Ascending aorta (tissue), 2 donors: ENCODE data around the gene LILRA1. TPM values are rescaled to one million over a fixed set of nuclear protein-coding genes. Genes with fewer than 3 reads are reported as not detected.

Experiments
- DNase-seq, 2 donors: peaks; one replicate each; pipeline ENCODE4 v3.0.0-alpha.2; 2019; ENCODE audit warnings: low spot score in 2 of 2
- H3K27ac ChIP-seq, 2 donors: fragments of 200-600 bp; sonication (generic); one replicate each; pipeline ENCODE4 v1.5.1; 2016 to 2017; ENCODE audit warnings: mild to moderate bottlenecking in 1 of 2
- H3K27me3 ChIP-seq: fragments of 200-600 bp; sonication (generic); one replicate; pipeline ENCODE4 v1.5.1; 2017
- H3K36me3 ChIP-seq, 2 donors: fragments of 200-600 bp; sonication (generic); one replicate each; pipeline ENCODE4 v1.5.1; 2016
- H3K4me1 ChIP-seq, 2 donors: fragments of 200-600 bp; sonication (generic); one replicate each; pipeline ENCODE4 v1.5.1; 2016 to 2017; ENCODE audit warnings: mild to moderate bottlenecking in 1 of 2
- H3K4me3 ChIP-seq, 2 donors: fragments of 200-600 bp; sonication (generic); one replicate each; pipeline ENCODE4 v1.5.1; 2016 to 2017; ENCODE audit warnings: mild to moderate bottlenecking in 1 of 2
- H3K9me3 ChIP-seq, 2 donors: fragments of 200-600 bp; sonication (generic); one replicate each; pipeline ENCODE4 v1.5.1; 2016
- intact Hi-C: fragments of 100-400 bp; cut with DNase I; formaldehyde crosslinking; loops from one replicate; pipeline ENCODE4 v1.15.1; 2023
- total RNA-seq: library from RNA; depleted of rRNA; stranded (reverse); fragments of >200 nt; gene quantifications from one replicate; pipeline ENCODE4 v1.1.0, GENCODE V29; 2016
- TF ChIP-seq, protein P1 (sequence below), 3 experiments: fragments of 200-600 bp in 2 of 3; fragments of 450-650 bp in 1 of 3; sonication (generic) in 2 of 3; IDR thresholded peaks; one replicate each; pipeline ENCODE4 v1.5.1; 2016 to 2019; ENCODE audit warnings: antibody characterized with exemption in 3 of 3, mild to moderate bottlenecking in 1 of 3, moderate library complexity in 1 of 3

Gene LILRA1
- total RNA-seq, 1 donor from 2014 or later, result not detected

DNA sequence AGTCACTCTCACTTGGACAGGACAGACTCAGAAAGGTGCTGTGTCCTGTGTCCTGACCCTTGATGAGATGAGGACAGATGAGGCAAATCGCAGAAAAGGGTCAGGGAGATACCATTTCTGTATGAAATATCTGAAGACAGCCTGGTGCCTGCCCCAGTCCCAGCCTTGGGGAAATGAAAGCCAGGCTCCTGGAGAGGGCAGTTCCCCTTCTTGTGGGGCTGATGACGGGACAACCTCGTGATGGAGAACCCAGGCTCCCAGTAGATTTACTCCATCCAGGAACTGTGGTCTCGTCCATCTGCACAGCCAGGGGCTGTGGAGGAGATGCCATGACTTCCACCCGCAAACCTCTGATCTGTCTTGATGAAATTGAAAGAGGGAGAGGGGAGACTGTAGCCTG lies 50.6 kb downstream of the LILRA1 start:
- Histone ChIP-seq H3K27ac (no peak overlapping the region), H3K4me1 (no peaks in the 10 kb centered on the region), H3K4me3 (no peak overlapping the region), H3K27me3 (no peaks in the 10 kb centered on the region), H3K9me3 (no peaks in the 10 kb centered on the region), H3K36me3 (no peaks in the 10 kb centered on the region)
- TF ChIP-seq, protein P1, sequence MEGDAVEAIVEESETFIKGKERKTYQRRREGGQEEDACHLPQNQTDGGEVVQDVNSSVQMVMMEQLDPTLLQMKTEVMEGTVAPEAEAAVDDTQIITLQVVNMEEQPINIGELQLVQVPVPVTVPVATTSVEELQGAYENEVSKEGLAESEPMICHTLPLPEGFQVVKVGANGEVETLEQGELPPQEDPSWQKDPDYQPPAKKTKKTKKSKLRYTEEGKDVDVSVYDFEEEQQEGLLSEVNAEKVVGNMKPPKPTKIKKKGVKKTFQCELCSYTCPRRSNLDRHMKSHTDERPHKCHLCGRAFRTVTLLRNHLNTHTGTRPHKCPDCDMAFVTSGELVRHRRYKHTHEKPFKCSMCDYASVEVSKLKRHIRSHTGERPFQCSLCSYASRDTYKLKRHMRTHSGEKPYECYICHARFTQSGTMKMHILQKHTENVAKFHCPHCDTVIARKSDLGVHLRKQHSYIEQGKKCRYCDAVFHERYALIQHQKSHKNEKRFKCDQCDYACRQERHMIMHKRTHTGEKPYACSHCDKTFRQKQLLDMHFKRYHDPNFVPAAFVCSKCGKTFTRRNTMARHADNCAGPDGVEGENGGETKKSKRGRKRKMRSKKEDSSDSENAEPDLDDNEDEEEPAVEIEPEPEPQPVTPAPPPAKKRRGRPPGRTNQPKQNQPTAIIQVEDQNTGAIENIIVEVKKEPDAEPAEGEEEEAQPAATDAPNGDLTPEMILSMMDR (IDR thresholded peaks at IDR 0.05), result no peak
- intact Hi-C loops, result no loop called here
- DNase-seq, result no peak

DNA sequence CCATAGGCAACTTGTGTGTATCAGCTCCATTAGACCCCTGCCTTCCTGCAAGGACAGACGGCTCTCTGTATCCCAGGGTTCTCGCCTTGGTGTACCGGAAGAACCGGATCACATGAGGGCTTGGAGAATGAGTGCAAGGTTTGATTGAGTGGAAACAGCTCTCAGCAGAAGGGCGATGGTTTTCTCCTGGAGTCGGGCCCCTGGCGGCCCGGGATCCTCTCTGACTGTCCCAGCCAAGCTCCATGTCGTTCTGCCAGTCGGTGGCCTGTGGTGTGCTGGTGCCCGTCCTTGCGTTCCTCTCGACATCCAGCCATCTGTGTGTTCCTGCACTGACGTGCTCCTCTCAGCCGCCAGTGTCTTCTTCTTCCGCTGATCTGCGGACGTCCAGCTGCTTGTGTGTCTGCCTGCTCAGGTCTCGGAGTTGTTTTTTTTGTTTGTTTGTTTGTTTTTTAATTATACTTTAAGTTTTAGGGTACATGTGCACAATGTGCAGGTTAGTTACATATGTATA lies 53.0 kb downstream of the LILRA1 start:
- intact Hi-C loops, result no loop called here
- DNase-seq, result no peak
- no peaks in the 10 kb centered on the region for H3K9me3 ChIP-seq
- H3K36me3 ChIP-seq, result no peaks in the 10 kb centered on the region
- TF ChIP-seq, protein P1 (IDR thresholded peaks at IDR 0.05), result no peak
- H3K27ac ChIP-seq, result no peak overlapping the region
- H3K27me3 ChIP-seq, result no peaks in the 10 kb centered on the region
- H3K4me1 ChIP-seq, result no peaks in the 10 kb centered on the region
- H3K4me3 ChIP-seq, result no peak overlapping the region

DNA sequence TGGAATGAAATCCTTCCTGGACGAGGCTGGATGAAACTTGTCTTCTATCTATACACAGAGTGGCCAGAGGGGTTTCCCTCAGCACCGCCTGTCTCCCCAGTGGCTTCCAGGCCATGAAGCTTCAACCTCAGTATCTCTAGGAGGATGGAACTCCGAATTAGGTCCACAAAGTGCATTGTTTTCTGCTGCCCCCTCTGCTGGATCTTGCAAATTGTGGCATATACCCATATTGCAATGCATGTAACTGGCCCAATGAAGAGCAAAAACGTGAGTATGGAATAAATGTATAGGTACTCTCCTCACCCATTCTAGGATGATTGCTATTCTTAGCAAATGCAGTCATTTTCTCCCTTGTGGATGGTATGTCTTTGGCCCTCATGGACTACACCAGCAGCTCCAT lies 54.7 kb downstream of the LILRA1 start:
- Histone ChIP-seq H3K4me3 (no peak overlapping the region), H3K27ac (no peak overlapping the region), H3K36me3 (no peaks in the 10 kb centered on the region), H3K27me3 (no peaks in the 10 kb centered on the region), H3K9me3 (no peaks in the 10 kb centered on the region), H3K4me1 (no peaks in the 10 kb centered on the region)
- TF ChIP-seq, protein P1 (IDR thresholded peaks at IDR 0.05), result no peak
- DNase-seq, result no peak
- intact Hi-C loops, result no loop called here

DNA sequence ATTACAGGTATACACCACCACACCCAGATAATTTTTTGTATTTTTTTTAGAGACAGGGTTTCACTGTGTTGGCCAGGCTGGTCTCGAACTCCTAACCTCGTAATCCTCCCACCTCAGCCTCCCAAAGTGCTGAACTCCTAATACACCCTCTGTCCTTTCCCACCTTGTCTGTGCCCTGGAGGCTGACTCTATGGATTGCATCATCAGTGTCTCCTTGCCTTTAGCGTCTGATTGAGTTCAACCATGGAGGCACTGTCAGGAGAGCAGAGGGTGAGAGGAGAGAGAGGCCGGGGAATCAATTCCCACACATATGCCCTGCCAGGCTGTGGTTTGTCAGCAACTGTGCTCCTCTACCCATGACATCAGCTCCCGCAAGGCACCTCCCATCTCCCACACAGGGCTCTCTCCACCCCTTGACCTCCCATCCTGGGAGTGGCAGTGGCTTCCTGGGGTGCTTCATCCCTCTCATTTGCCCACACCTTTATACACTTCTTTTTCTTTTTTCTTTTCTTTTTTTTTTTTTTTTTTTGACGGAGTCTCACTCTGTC lies 56.8 kb downstream of the LILRA1 start:
- no peak for DNase-seq
- H3K36me3 ChIP-seq, result no peaks in the 10 kb centered on the region
- intact Hi-C loops, result no loop called here

More for the DNA sequence above, 56.8 kb downstream of the LILRA1 start:
- TF ChIP-seq, protein P1 (IDR thresholded peaks at IDR 0.05), result no peak
- Histone ChIP-seq H3K27ac (no peak overlapping the region), H3K9me3 (no peaks in the 10 kb centered on the region), H3K4me3 (no peak overlapping the region), H3K27me3 (no peaks in the 10 kb centered on the region), H3K4me1 (no peaks in the 10 kb centered on the region)

Other genes starting within 250 kb of the LILRA1 start
- gene LAIR1, start 228.7 kb upstream of the LILRA1 start, total RNA-seq, result 11.1 TPM
- gene TTYH1, start 178.2 kb upstream of the LILRA1 start, total RNA-seq, result 58.4 TPM
- 402 TPM for gene LENG8, start 144.4 kb upstream of the LILRA1 start, total RNA-seq
- gene LENG9, start 129.9 kb upstream of the LILRA1 start, total RNA-seq, result 10.1 TPM
- 153 TPM for gene CDC42EP5, start 120.3 kb upstream of the LILRA1 start, total RNA-seq
- gene LAIR2, start 90.8 kb upstream of the LILRA1 start, total RNA-seq, result not detected
- not detected for gene LILRA2, start 19.8 kb upstream of the LILRA1 start, total RNA-seq
- gene LILRB1, start 36.9 kb downstream of the LILRA1 start, total RNA-seq, result 2.7 TPM
- gene LILRB4, start 69.4 kb downstream of the LILRA1 start, total RNA-seq, result 0.64 TPM
- gene KIR3DL3, start 130.8 kb downstream of the LILRA1 start, total RNA-seq, result not detected
- gene KIR2DL3, start 144.9 kb downstream of the LILRA1 start, total RNA-seq, result not detected
- not detected for gene KIR2DL1, start 176.2 kb downstream of the LILRA1 start, total RNA-seq
- gene KIR2DL4, start 210.0 kb downstream of the LILRA1 start, total RNA-seq, result not detected
- not detected for gene KIR3DL1, start 222.8 kb downstream of the LILRA1 start, total RNA-seq
- not detected for gene KIR2DS4, start 239.0 kb downstream of the LILRA1 start, total RNA-seq